ENCODE measurements around the gene TSPAN2. TPM values are rescaled to one million over a fixed set of nuclear protein-coding genes. Genes with fewer than 3 reads are reported as not detected.

The TSPAN2 gene
- total RNA-seq, 1 donor from 2014 or later: 7.8 TPM

- no peak for DNase-seq (ENCODE audit: low read depth)
- no peak for TF ChIP-seq CTCF (IDR thresholded peaks at IDR 0.05; ENCODE audit: insufficient read depth, low read length, poor library complexity, severe bottlenecking)
- no peaks in the 10 kb centered on the region for H3K36me3 ChIP-seq (ENCODE audit: control insufficient read depth, insufficient read depth, low read length)
- H3K27me3 ChIP-seq (ENCODE audit: control insufficient read depth, insufficient read depth, low read length): no peaks in the 10 kb centered on the region
- no peak overlapping the region for H3K4me3 ChIP-seq (ENCODE audit: low read depth, low read length)
These were observed 11.3 kb downstream of the TSPAN2 start for GRCh38 chr1:115077984-115078330.

GRCh38 chr1:115077286-115077983, 11.9 kb downstream of the TSPAN2 start:
- H3K36me3 ChIP-seq (ENCODE audit: control insufficient read depth, insufficient read depth, low read length): no peaks in the 10 kb centered on the region
- no peak for TF ChIP-seq CTCF (IDR thresholded peaks at IDR 0.05; ENCODE audit: insufficient read depth, low read length, poor library complexity, severe bottlenecking)
- no peak overlapping the region for H3K4me3 ChIP-seq (ENCODE audit: low read depth, low read length)
- DNase-seq (ENCODE audit: low read depth): no peak
- no peaks in the 10 kb centered on the region for H3K27me3 ChIP-seq (ENCODE audit: control insufficient read depth, insufficient read depth, low read length)

GRCh38 chr1:115076384-115076915, 12.9 kb downstream of the TSPAN2 start:
- no peak for DNase-seq (ENCODE audit: low read depth)
- Histone ChIP-seq H3K4me3 (ENCODE audit: low read depth, low read length) (no peak overlapping the region), H3K36me3 (ENCODE audit: control insufficient read depth, insufficient read depth, low read length) (no peaks in the 10 kb centered on the region), H3K27me3 (ENCODE audit: control insufficient read depth, insufficient read depth, low read length) (no peaks in the 10 kb centered on the region)
- no peak for TF ChIP-seq CTCF (IDR thresholded peaks at IDR 0.05; ENCODE audit: insufficient read depth, low read length, poor library complexity, severe bottlenecking)

- no peak overlapping the region for H3K4me3 ChIP-seq (ENCODE audit: low read depth, low read length)
- no peak for DNase-seq (ENCODE audit: low read depth)
- no peaks in the 10 kb centered on the region for H3K36me3 ChIP-seq (ENCODE audit: control insufficient read depth, insufficient read depth, low read length)
- no peaks in the 10 kb centered on the region for H3K27me3 ChIP-seq (ENCODE audit: control insufficient read depth, insufficient read depth, low read length)
- TF ChIP-seq CTCF (IDR thresholded peaks at IDR 0.05; ENCODE audit: insufficient read depth, low read length, poor library complexity, severe bottlenecking): no peak
These were observed 14.3 kb downstream of the TSPAN2 start for GRCh38 chr1:115074839-115075534.

- Histone ChIP-seq H3K4me3 (ENCODE audit: low read depth, low read length) (no peak overlapping the region), H3K36me3 (ENCODE audit: control insufficient read depth, insufficient read depth, low read length) (no peaks in the 10 kb centered on the region), H3K27me3 (ENCODE audit: control insufficient read depth, insufficient read depth, low read length) (no peaks in the 10 kb centered on the region)
- DNase-seq (ENCODE audit: low read depth): no peak
- no peak for TF ChIP-seq CTCF (IDR thresholded peaks at IDR 0.05; ENCODE audit: insufficient read depth, low read length, poor library complexity, severe bottlenecking)
These were observed 15.8 kb downstream of the TSPAN2 start for GRCh38 chr1:115073298-115074087.

All from kidney epithelial cell (primary cell).